GM19035 (cell line): ENCODE data around the gene MARCHF2.
"Not testable (repeated sequence)": the region's sequence is repeated elsewhere in the genome, so short reads cannot be mapped to it uniquely, and the experiment has no call there.

Experiments
- ATAC-seq: cut with Tn5 transposase; IDR thresholded peaks from one replicate; pipeline ENCODE4 v1.9.1; 2021; ENCODE audit not compliant: unreplicated experiment

MARCHF2 gene

GRCh38 chr19:8404391-8405151, 8.5 kb upstream of the MARCHF2 start:
- ATAC-seq = no peak

- not testable (repeated sequence) for ATAC-seq
These were observed 2.4 kb upstream of the MARCHF2 start for GRCh38 chr19:8410718-8411117.

GRCh38 chr19:8413629-8413995, 507 bp downstream of the MARCHF2 start:
- no peak for ATAC-seq

GRCh38 chr19:8416796-8417195, 3.7 kb downstream of the MARCHF2 start:
- ATAC-seq = no peak

- no peak for ATAC-seq
These were observed 8.7 kb downstream of the MARCHF2 start for GRCh38 chr19:8421484-8422461.

GRCh38 chr19:8423817-8424223, 10.7 kb downstream of the MARCHF2 start:
- ATAC-seq = no peak

- not testable (repeated sequence) for ATAC-seq
These were observed 12.2 kb downstream of the MARCHF2 start for GRCh38 chr19:8425331-8425730.

GRCh38 chr19:8426283-8426682, 13.2 kb downstream of the MARCHF2 start:
- no peak for ATAC-seq

GRCh38 chr19:8429044-8429443, 15.9 kb downstream of the MARCHF2 start:
- no peak for ATAC-seq

GRCh38 chr19:8429826-8430225, 16.7 kb downstream of the MARCHF2 start:
- no peak for ATAC-seq

- ATAC-seq = no peak
These were observed 17.5 kb downstream of the MARCHF2 start for GRCh38 chr19:8430650-8431049.

GRCh38 chr19:8438236-8438635, 25.1 kb downstream of the MARCHF2 start:
- ATAC-seq = no peak

- no peak for ATAC-seq
These were observed 28.8 kb downstream of the MARCHF2 start for GRCh38 chr19:8441725-8442544.

- ATAC-seq = not testable (repeated sequence)
These were observed 31.1 kb downstream of the MARCHF2 start for GRCh38 chr19:8444140-8444676.

- peak; percentile 87 for ATAC-seq
These were observed 31.8 kb downstream of the MARCHF2 start, which contains the start of gene HNRNPM for GRCh38 chr19:8444677-8445487. Gene HNRNPM (plus strand): TSS chr19:8444975. CDS start chr19:8444999, 24 bp downstream.

GRCh38 chr19:8445488-8446001, 32.4 kb downstream of the MARCHF2 start:
- peak; percentile 32 for ATAC-seq

- no peak for ATAC-seq
These were observed 33.1 kb downstream of the MARCHF2 start for GRCh38 chr19:8446061-8446709.

- no peak for ATAC-seq
These were observed 36.7 kb downstream of the MARCHF2 start for GRCh38 chr19:8449830-8450229.

GRCh38 chr19:8451377-8451776, 38.3 kb downstream of the MARCHF2 start:
- ATAC-seq = no peak
